Activated T-helper 2 cell treated with anti-CD3 and anti-CD28 coated beads, Interferon-gamma antibody, Interleukin-2, Interleukin-4, amounts not matched to agents 10 μg/mL and 5 μg/mL and 100 μg/mL, durations not matched to agents 14 hours and 24 hours and 36 hours (primary cell): ENCODE results near the gene MCF2L2. TPM values are rescaled to one million over a fixed set of nuclear protein-coding genes. Genes with fewer than 3 reads are reported as not detected.

Source experiments
- DNase-seq: peaks from one replicate; pipeline ENCODE4 v3.0.0; 2021; ENCODE audit warnings: low spot score
- H3K27ac Mint-ChIP-seq: one replicate; pipeline ENCODE4 v1.8.0; 2021; ENCODE audit warnings: mixed read lengths
- H3K27me3 Mint-ChIP-seq: one replicate; pipeline ENCODE4 v1.8.0; 2021; ENCODE audit warnings: low read depth, mixed read lengths
- H3K36me3 Mint-ChIP-seq: one replicate; pipeline ENCODE4 v1.8.0; 2021; ENCODE audit warnings: low read depth, mixed read lengths
- H3K4me1 Mint-ChIP-seq: one replicate; pipeline ENCODE4 v1.8.0; 2021; ENCODE audit warnings: low read depth, mixed read lengths
- H3K4me3 Mint-ChIP-seq: one replicate; pipeline ENCODE4 v1.8.0; 2021; ENCODE audit warnings: low read depth, mild to moderate bottlenecking, moderate library complexity, mixed read lengths
- H3K9me3 Mint-ChIP-seq: one replicate; pipeline ENCODE4 v1.8.0; 2021; ENCODE audit warnings: mixed read lengths
- intact Hi-C: fragments of 100-400 bp; cut with micrococcal nuclease; formaldehyde crosslinking; loops from one replicate; pipeline ENCODE4 v1.15.1; 2023
- total RNA-seq: library from RNA; stranded (reverse); gene quantifications from 2 replicates; pipeline ENCODE4 v1.2.3, GENCODE V29; 2022

MCF2L2 gene
- total RNA-seq, 1 donor from 2014 or later = 7.5 TPM

DNA sequence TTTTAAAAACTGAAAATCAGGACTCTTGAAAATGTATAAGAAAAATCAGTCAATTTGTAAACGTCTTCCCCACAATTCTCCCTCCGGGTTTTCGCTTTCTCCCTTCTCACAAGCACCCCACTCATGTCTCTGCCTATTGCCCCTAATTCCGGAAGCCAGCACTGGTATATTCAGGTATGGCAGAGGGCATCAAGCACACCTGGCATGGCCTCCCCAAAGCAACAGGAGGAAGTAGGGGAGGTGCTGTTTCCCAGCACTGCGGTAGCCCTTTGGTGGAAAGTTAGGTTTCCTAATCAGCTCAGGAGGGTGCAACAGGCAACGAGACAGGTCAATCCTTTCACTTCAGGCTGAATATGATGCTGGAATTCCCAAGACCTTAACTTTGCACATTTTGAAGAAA lies 296.0 kb downstream of the MCF2L2 start:
- H3K27me3 Mint-ChIP-seq = no peaks in the 10 kb centered on the region
- peaks cover 21% of the 10 kb centered on the region for H3K9me3 Mint-ChIP-seq
- no peak overlapping the region for H3K27ac Mint-ChIP-seq
- H3K4me1 Mint-ChIP-seq = peaks cover 6% of the 10 kb centered on the region
- peaks cover 28% of the 10 kb centered on the region for H3K36me3 Mint-ChIP-seq
- no peak overlapping the region for H3K4me3 Mint-ChIP-seq
- no peak for DNase-seq
- intact Hi-C loops = no loop called here

DNA sequence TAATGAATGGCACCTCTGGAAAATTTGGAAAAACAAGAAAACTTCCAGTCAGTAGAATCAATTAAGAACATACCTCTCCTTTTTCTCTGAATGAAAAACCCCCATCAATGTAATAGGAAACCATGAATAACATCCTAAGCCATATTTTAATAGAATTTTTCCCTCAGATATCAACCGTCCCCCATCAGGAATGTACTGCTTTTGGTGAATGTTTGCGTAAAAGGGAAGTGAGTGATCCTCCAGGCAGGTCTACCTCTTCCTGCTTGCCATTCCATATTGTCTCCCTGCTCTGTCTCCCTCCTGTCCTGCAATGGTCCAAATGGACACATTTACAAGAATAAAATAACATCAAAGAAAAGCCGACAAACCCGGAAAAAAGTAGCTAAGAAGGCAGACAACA lies 296.7 kb downstream of the MCF2L2 start:
- Mint-ChIP-seq H3K9me3 (peaks cover 21% of the 10 kb centered on the region), H3K27me3 (no peaks in the 10 kb centered on the region), H3K4me3 (no peak overlapping the region), H3K27ac (no peak overlapping the region), H3K36me3 (peaks cover 28% of the 10 kb centered on the region), H3K4me1 (peaks cover 6% of the 10 kb centered on the region)
- no peak for DNase-seq
- intact Hi-C loops = no loop called here

DNA sequence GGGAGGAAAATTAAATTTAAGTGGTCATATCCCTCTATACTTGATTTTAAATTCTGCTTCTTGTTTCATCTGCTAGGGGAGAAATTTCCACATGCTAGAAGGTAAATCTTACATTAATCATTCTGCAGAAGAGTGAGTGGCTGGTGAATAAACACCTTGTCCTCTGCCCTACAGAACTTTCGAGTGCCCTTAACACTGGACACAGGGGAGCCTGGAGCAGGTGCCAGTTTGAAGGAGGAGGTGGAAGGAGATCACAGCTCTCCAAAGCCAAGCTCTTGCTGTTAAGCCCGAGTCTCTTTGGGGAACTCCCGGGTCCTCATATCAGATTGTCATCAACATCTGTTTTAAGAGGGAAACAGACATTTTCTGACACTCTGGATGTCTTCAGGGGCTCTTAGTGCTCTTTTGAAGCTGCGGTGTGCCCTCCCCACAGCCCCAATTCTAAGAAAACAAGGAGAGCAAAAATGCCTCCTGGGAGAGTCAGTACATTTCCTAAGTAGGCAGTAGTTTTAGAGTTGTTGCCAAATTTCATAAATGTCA lies 297.2 kb downstream of the MCF2L2 start:
- no peak for DNase-seq
- H3K36me3 Mint-ChIP-seq = peaks cover 28% of the 10 kb centered on the region
- H3K27ac Mint-ChIP-seq = no peak overlapping the region
- peaks cover 6% of the 10 kb centered on the region for H3K4me1 Mint-ChIP-seq
- no peaks in the 10 kb centered on the region for H3K27me3 Mint-ChIP-seq
- intact Hi-C loops = no loop called here
- no peak overlapping the region for H3K4me3 Mint-ChIP-seq
- H3K9me3 Mint-ChIP-seq = peaks cover 21% of the 10 kb centered on the region

DNA sequence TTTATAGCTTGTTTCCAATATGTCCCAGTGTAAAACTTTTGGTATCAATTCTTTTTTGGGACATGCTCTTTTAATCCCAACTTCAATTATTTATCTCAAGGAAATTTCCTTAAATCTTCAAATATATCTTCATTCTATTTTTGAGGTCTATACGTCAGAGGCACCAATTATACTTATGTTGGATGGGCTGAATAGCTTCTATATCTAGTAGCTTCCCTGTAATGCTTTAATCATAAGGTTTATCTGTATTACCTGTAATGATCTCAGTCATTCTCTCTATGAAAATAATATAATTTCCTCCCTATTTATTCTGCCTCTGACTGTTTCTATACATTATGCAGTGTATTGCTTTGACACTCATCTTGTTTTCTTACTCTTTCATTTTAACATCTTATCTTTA lies 299.2 kb downstream of the MCF2L2 start:
- no peak overlapping the region for H3K4me3 Mint-ChIP-seq
- peaks cover 28% of the 10 kb centered on the region for H3K36me3 Mint-ChIP-seq
- peaks cover 21% of the 10 kb centered on the region for H3K9me3 Mint-ChIP-seq
- no peak overlapping the region for H3K27ac Mint-ChIP-seq
- DNase-seq = no peak
- H3K27me3 Mint-ChIP-seq = no peaks in the 10 kb centered on the region
- intact Hi-C loops = no loop called here
- peaks cover 5% of the 10 kb centered on the region for H3K4me1 Mint-ChIP-seq

DNA sequence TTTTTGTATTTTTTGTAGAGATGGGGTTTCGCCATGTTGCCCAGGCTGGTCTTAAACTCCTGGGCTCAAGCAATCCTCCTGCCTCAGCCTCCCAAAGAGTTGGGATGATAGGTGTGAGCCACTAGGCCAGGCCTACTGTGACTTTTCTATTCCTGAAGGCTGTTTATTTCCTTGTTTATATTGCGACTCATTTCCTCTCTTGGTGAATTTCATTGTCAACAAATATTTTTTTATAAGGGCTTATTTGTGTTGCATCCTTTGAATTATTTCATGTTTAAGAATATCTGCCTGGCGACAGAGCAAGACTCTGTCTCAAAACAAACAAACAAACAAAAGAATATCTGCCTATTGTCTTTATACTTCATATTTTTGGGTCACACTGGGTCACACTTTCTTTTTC lies 299.7 kb downstream of the MCF2L2 start:
- Mint-ChIP-seq H3K27me3 (no peaks in the 10 kb centered on the region), H3K36me3 (peaks cover 28% of the 10 kb centered on the region), H3K9me3 (peaks cover 21% of the 10 kb centered on the region), H3K4me1 (peaks cover 5% of the 10 kb centered on the region), H3K27ac (no peak overlapping the region), H3K4me3 (no peak overlapping the region)
- intact Hi-C loops = no loop called here
- DNase-seq = no peak

Other genes with a start within 250 kb of the MCF2L2 start
- 41.0 and 41.7 TPM in 2 replicates for gene B3GNT5, start 175.4 kb downstream of the MCF2L2 start, total RNA-seq
- gene KLHL6, start 127.1 kb upstream of the MCF2L2 start, total RNA-seq = 29.5 and 29.7 TPM in 2 replicates
- gene KLHL24, start 207.0 kb upstream of the MCF2L2 start, total RNA-seq = 8.7 and 10.5 TPM in 2 replicates